Activated naive CD8-positive, alpha-beta T cell (primary cell): ENCODE measurements around the gene SNX10.

Source experiments
- H3K27ac Mint-ChIP-seq: one replicate; pipeline ENCODE4 v1.8.0; 2021; ENCODE audit warnings: mixed read lengths
- H3K27me3 Mint-ChIP-seq: one replicate; pipeline ENCODE4 v1.8.0; 2021; ENCODE audit warnings: mixed read lengths
- H3K36me3 Mint-ChIP-seq: one replicate; pipeline ENCODE4 v1.8.0; 2021; ENCODE audit warnings: mixed read lengths
- H3K4me1 Mint-ChIP-seq: one replicate; pipeline ENCODE4 v1.8.0; 2021; ENCODE audit warnings: low read depth, mixed read lengths
- H3K4me3 Mint-ChIP-seq: one replicate; pipeline ENCODE4 v1.8.0; 2021; ENCODE audit warnings: mild to moderate bottlenecking, mixed read lengths
- H3K9me3 Mint-ChIP-seq: one replicate; pipeline ENCODE4 v1.8.0; 2021; ENCODE audit warnings: low read depth, mixed read lengths

Gene SNX10

DNA sequence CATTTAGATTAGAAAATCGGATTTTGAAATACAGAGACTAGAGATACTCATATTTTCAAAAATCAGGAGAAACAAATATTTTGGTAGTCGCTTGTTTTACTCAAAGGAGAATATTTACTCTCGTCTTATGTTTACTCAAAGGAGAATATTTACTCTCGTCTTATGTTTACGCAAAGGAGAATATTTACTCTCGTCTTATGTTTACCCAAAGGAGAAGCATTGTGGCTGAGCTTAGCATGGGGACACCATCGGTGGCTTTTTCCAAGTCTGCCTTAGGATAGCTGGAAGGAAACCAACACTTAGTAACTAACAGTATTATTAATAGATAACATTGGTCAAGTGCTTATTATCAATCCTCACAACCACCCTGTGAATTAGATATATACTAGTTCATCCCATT, 71.8 kb downstream of the SNX10 start:
- Mint-ChIP-seq H3K4me3 (no peak overlapping the region), H3K27me3 (no peaks in the 10 kb centered on the region), H3K36me3 (peaks cover 4% of the 10 kb centered on the region), H3K9me3 (no peaks in the 10 kb centered on the region), H3K4me1 (peaks cover 3% of the 10 kb centered on the region), H3K27ac (no peak overlapping the region)

DNA sequence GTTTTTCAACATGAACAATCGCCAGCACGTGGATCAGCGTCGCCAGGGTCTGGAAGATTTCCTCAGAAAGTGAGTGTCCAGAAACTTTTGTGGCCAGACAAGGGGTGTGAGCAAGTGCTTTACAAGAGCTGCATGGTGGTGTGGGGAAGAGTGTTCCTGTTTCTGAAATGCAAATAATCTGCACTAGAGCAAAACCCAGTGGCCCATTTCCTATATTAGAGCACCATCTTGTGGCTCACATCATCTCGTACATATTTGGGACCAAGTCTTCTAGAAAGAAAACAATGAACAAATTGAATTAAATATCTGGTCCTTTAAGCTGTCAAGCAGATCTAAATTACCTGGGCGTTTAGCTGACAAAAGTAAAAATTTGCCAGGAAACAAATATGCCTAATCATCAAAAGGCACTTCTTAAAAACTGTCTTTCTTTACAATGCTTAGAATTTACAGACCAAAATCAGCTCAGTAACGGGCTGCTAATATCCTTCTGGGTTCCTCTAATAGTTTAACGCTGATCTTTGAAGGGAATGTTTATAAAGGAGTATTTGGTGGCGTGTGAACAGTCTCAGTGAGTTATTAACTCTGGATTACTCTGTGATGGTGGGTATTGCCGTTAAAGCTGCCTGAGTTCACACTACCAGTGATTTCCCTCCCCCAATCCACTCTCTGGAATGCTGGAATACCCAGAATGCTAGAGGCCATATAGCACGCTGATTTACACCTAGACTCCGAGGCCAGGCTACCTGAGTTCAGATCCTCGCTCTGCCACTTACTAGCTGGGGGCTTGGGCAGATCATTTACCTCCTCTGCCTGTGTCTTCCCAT, 73.6 kb downstream of the SNX10 start:
- H3K27ac Mint-ChIP-seq, result no peak overlapping the region
- no peak overlapping the region for H3K4me3 Mint-ChIP-seq
- H3K9me3 Mint-ChIP-seq, result no peaks in the 10 kb centered on the region
- peaks cover 9% of the 10 kb centered on the region for H3K4me1 Mint-ChIP-seq
- peaks cover 1% of the 10 kb centered on the region for H3K27me3 Mint-ChIP-seq
- peaks cover 4% of the 10 kb centered on the region for H3K36me3 Mint-ChIP-seq

DNA sequence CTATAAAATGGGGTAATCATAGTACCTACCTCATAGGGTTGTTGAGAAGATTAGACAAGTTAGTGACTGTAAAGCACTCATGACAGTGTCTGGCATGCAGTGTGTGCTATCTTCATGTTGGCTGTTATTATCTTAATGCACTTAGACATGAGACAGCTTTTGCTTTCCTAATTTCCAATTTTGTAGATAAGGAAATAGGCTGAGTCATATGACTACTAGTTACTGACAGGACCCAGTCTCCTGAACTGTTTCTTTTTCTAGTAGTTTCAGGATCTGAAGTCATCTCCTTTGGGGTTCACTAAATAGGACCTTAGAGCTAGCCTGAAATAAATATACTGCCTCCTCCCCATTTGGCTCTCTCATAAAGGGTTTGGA, 74.2 kb downstream of the SNX10 start:
- peaks cover 9% of the 10 kb centered on the region for H3K4me1 Mint-ChIP-seq
- no peaks in the 10 kb centered on the region for H3K9me3 Mint-ChIP-seq
- peaks cover 4% of the 10 kb centered on the region for H3K36me3 Mint-ChIP-seq
- H3K27me3 Mint-ChIP-seq, result peaks cover 1% of the 10 kb centered on the region
- H3K4me3 Mint-ChIP-seq, result no peak overlapping the region
- no peak overlapping the region for H3K27ac Mint-ChIP-seq

DNA sequence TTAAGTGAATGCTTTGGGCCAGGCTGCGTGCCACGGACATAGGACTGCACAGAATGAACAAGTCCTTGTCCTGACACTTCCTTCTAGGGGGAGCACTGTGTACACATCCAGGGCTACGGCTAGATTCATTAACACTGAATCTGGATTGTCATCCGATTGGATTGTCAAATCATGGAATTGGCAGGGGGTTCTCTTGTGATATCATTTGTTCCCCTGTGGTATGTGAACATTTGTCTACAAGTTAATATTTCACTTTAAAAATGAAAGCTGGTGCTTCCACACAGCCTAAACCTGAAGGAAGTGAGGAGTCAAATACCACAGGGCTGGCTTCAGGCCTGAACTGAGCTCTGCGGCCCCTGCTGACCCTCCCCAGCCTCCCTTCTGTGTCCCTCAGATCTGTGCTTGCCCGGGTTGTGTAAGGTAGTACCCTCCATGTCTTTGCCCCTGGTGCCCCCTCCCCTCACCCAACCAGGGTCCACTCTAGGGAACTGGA, 75.6 kb downstream of the SNX10 start:
- Mint-ChIP-seq H3K27me3 (peaks cover 2% of the 10 kb centered on the region), H3K27ac (no peak overlapping the region), H3K9me3 (no peaks in the 10 kb centered on the region), H3K4me3 (no peak overlapping the region), H3K4me1 (peaks cover 9% of the 10 kb centered on the region), H3K36me3 (peaks cover 6% of the 10 kb centered on the region)

DNA sequence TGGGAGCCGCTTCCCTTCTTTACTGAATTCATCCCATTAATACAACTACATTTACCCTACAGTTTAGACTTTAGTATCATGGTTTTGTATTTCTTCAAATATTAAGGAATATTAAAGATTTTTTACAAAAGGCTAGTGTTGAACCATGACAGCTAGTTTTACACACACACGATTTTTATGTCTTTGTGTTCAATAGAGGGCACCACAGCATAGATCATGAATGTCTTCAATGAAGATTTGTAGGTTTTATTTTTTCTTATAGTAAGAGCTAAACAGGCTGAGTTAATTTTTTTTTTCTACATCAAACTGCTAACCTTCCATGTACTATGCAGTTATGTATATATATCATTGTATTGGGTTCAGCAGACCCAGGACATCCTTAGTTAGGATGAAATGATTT, 76.9 kb downstream of the SNX10 start:
- peaks cover 9% of the 10 kb centered on the region for H3K4me1 Mint-ChIP-seq
- H3K4me3 Mint-ChIP-seq, result no peak overlapping the region
- no peak overlapping the region for H3K27ac Mint-ChIP-seq
- peaks cover 12% of the 10 kb centered on the region for H3K36me3 Mint-ChIP-seq
- peaks cover 3% of the 10 kb centered on the region for H3K27me3 Mint-ChIP-seq
- H3K9me3 Mint-ChIP-seq, result no peaks in the 10 kb centered on the region

DNA sequence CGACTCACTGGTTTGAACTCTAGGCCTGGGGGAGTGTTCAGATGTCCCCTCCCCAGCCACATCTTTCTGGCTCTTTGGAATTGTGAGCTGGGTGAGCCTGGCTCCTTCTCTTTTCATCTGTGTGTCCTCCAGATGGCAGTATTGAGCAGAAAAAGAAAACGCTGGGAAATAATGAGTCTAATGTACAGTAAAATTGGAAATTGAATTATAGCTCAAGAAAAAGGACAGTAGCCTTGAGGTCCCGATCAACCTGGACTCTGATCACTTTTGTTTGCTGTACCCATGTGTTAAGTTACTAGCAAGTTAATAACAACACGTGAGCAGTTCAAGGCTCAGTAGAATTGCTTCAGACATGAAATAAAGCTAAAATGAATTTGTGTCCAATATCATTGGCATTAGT, 77.9 kb downstream of the SNX10 start:
- no peaks in the 10 kb centered on the region for H3K9me3 Mint-ChIP-seq
- peaks cover 15% of the 10 kb centered on the region for H3K36me3 Mint-ChIP-seq
- H3K4me1 Mint-ChIP-seq, result peaks cover 9% of the 10 kb centered on the region
- H3K27ac Mint-ChIP-seq, result no peak overlapping the region
- H3K27me3 Mint-ChIP-seq, result peaks cover 5% of the 10 kb centered on the region
- H3K4me3 Mint-ChIP-seq, result no peak overlapping the region

DNA sequence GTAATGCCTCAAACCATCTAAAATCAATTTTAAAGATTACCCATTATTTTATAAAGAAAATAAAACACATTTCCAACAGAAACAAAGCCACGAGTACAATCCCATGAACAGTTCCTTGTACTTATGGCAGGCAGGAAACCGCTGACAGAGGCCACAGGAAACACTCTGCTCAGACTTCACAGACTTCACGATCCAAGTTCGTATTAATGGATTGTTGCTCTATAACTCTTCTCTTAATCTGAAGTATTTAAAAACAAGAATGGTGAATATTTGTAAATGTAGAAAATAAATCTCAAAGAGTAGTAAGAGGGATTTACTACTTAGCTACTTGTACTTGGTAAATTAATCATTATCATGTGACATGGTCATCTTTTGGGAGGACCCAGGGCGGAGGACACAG, 78.3 kb downstream of the SNX10 start:
- Mint-ChIP-seq H3K27ac (no peak overlapping the region), H3K36me3 (peaks cover 13% of the 10 kb centered on the region), H3K9me3 (no peaks in the 10 kb centered on the region), H3K4me1 (peaks cover 7% of the 10 kb centered on the region), H3K27me3 (peaks cover 5% of the 10 kb centered on the region), H3K4me3 (no peak overlapping the region)

DNA sequence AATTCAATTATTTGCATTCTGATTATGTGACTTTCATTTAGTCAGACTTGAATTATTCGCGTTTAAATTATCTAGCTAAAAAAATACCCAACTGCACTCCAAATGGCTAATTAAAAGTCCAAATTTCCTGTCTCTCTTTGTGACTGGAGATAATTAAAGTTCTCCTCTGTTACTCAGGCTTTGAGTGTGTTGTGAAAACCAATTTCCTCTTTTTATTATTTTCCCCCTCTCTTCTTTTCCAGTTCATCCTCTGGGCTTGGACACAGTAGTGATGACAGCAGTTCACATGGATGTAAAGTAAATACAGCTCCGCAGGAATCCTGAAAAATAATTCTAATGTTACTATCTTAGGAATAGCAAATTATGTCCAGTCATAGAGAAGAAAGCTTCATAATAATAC, 80.6 kb downstream of the SNX10 start:
- no peaks in the 10 kb centered on the region for H3K9me3 Mint-ChIP-seq
- H3K36me3 Mint-ChIP-seq, result peaks cover 13% of the 10 kb centered on the region
- H3K4me3 Mint-ChIP-seq, result no peak overlapping the region
- no peak overlapping the region for H3K27ac Mint-ChIP-seq
- peaks cover 9% of the 10 kb centered on the region for H3K4me1 Mint-ChIP-seq
- H3K27me3 Mint-ChIP-seq, result peaks cover 5% of the 10 kb centered on the region

DNA sequence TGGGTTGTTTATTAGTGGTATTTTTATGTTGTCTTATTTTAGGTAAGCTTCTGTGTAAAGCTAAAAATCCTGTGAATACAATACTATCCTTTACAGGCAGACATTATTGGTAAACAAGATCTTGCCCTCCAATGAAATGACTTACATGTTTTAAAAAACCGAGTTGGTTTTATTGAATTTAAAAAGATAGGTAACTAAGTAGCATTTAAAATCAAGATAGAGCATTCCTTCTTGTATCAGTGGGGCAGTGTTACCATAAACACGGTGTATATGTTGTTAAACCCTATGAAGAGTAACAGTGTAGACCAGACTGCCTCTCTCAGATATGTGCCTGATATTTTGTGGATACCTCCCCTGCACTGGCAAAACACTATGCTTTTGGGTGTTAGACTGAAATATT, 81.0 kb downstream of the SNX10 start:
- Mint-ChIP-seq H3K4me1 (peaks cover 10% of the 10 kb centered on the region), H3K27me3 (peaks cover 8% of the 10 kb centered on the region), H3K4me3 (no peak overlapping the region), H3K27ac (no peak overlapping the region), H3K9me3 (no peaks in the 10 kb centered on the region), H3K36me3 (peaks cover 11% of the 10 kb centered on the region)

DNA sequence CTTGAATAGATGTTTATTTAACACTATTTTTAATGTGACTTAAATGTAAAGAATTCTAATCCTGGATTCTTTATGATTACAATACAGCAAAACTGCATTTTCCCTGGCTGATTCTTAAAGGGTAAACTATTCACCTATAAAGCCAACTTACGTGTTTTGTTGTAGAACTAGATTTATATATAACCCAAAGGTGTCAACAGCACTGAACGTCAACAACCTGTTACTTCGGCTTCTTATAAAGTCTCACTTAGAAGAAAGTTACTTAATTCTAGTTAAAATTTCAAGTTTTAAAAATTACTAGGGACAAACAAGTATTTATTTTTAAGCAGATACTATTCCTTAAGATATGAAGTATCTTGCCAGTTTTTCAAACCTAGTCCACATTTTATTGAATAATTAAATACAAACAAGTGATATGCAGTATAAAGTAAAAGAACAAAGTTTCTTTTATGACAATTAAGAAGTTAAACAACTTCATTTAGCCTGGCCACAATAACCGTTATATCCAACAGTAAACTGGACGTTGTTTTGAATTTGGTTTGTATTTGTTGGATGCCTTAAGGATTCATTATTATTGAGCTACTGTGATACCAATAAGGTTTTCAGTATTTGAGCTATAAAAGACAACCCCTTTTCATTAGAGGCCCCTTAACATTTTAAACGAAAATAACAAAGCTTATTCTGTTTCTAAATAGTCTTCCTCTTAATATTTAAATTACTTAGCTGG, 83.1 kb downstream of the SNX10 start:
- peaks cover 8% of the 10 kb centered on the region for H3K4me1 Mint-ChIP-seq
- H3K4me3 Mint-ChIP-seq, result no peak overlapping the region
- H3K27me3 Mint-ChIP-seq, result peaks cover 18% of the 10 kb centered on the region
- no peak overlapping the region for H3K27ac Mint-ChIP-seq
- peaks cover 11% of the 10 kb centered on the region for H3K36me3 Mint-ChIP-seq
- no peaks in the 10 kb centered on the region for H3K9me3 Mint-ChIP-seq

DNA sequence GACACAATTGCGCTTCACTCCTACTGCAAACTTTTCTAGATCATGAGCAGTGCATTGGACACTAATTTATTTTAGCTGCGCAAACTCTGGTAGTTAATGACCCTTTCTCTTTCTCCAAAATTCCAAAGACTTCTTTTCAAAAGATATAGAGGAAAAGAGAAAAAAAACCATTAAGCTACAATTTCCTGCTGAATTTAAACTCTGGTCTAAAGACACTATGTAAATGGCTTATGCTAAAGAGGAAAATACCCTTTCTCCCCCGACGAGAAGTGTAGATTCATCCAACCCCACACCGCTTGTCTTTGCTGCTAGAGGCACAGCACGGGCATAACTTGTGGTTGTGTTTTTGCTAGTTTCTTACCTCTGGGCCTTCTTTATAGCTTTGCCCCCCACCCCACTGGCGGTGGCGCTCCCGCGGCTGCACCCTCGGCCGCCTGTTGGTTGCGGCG, 84.1 kb downstream of the SNX10 start:
- peaks cover 4% of the 10 kb centered on the region for H3K4me1 Mint-ChIP-seq
- peaks cover 11% of the 10 kb centered on the region for H3K36me3 Mint-ChIP-seq
- H3K27me3 Mint-ChIP-seq, result peaks cover 17% of the 10 kb centered on the region

DNA sequence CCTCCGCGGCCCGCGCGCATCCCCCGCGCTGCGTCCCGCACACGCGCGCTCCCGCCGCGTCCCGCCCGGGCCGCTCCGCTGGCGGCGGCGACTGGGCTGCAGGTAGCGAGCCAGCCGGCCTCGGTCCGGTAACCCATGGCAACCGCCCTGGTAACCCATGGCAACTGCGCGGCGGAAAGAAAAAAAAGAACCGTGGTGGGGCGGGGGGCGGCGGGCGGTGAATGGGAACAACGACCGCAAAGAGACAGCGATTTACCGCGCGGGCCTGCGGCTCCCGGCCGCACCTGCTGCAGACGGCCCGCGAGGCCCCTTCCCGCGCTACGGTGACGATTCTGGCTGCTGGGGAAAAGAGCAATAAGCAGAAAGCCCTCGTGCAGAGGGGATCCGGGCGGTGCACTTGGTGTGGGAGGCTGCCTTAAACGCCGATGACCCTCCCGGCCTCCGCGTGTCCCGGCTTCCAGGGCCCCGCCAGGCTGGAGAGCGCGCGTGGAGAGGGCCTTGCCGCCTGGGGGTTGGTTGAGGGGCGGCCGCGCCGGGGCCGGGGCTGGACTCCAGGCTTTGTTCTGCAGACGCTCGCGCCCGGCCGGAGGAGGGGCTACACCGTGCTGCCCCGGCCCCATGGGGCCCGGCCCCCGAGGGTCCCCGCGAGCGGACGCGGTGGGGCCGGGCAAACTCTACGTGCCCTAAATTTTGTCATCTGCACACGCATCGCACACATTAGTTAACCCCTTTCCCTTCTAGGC, 84.7 kb downstream of the SNX10 start:
- H3K9me3 Mint-ChIP-seq, result no peaks in the 10 kb centered on the region
- peaks cover 4% of the 10 kb centered on the region for H3K4me1 Mint-ChIP-seq
- H3K27ac Mint-ChIP-seq, result no peak overlapping the region
- peak overlapping the region; percentile 81 for H3K4me3 Mint-ChIP-seq
- H3K27me3 Mint-ChIP-seq, result peaks cover 19% of the 10 kb centered on the region
- peaks cover 11% of the 10 kb centered on the region for H3K36me3 Mint-ChIP-seq

More for the DNA sequence above, 84.1 kb downstream of the SNX10 start:
- Mint-ChIP-seq H3K9me3 (no peaks in the 10 kb centered on the region), H3K27ac (no peak overlapping the region), H3K4me3 (peak overlapping the region; percentile 77)

DNA sequence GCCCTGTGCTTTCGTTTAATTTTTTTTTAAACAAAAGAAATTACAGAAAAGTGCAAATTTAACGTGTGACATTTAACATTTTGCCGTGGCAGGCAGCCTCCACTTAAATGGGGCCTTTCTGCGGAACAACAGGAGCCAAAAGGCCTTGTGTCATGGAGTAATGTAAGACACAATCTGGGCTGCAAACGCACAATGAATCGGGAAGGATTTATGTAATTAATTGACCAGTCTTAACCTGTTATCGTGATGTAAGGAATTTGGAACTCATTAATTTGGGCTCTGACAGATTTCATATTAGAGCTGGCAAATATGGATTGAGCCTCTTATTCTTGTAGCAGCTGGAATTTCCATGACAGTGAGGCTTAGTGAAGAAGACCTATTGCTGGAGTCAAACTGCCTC, 86.4 kb downstream of the SNX10 start:
- H3K4me3 Mint-ChIP-seq, result peak overlapping the region; percentile 21
- peaks cover 2% of the 10 kb centered on the region for H3K36me3 Mint-ChIP-seq
- H3K9me3 Mint-ChIP-seq, result no peaks in the 10 kb centered on the region
- peaks cover 21% of the 10 kb centered on the region for H3K27me3 Mint-ChIP-seq
- H3K27ac Mint-ChIP-seq, result no peak overlapping the region
- peaks cover 4% of the 10 kb centered on the region for H3K4me1 Mint-ChIP-seq

DNA sequence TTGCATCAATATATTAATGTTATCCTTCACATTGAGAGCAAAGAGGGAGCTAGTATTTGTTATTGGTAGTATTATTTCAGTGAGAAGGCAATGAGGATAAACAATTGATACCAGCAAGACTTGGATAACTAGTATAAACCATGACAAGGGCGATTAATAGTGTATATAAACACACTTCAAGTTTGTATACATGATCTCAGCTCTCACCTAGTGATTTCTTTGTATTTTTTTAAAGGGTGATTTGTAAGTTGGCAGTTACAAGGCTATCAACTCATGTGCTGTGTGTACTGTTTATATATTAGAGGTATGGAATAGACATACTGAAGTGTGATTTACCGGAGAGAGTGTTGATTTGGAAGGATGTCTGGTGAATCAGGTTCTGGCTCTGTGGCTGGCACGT, 88.0 kb downstream of the SNX10 start:
- H3K27ac Mint-ChIP-seq, result no peak overlapping the region
- H3K36me3 Mint-ChIP-seq, result peaks cover 1% of the 10 kb centered on the region
- peaks cover 22% of the 10 kb centered on the region for H3K27me3 Mint-ChIP-seq
- peaks cover 4% of the 10 kb centered on the region for H3K4me1 Mint-ChIP-seq
- no peak overlapping the region for H3K4me3 Mint-ChIP-seq
- H3K9me3 Mint-ChIP-seq, result no peaks in the 10 kb centered on the region
